ENCODE data around the gene SFTA2.

DNA sequence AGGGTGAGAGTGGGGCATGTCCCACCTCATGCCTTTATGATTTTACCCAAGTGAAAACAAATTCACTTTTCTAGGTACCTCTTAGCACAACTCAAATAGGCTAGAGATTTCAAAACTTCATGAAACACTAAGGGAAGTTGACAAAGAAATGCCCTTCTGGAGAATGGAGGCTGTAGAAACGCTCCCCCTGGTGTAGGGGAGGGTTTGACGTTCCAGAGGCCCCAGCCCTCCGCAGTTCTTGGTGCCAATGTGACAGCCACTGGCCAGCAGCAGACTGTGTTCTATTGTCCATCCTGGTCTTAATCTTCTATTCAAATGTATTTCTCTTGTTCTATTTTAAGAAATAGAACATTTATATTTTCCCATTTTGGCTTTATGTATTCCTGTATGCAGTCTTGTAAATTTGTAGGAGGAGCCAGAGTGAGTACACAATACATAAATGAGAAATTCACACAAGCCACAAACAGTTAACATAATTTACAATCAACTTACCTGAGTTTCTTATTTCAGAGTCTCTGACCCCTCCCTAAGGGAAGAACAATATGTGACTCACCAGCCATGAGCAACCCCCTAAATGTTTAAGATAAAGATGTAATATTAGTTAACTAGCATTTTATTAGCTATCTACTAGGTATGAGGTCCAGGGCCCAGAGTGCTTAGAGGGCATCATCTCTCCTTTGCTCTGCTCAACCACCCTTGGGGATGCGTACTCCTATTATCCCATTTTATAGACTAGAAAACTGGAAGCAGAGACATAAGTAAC lies 42.7 kb upstream of the SFTA2 start:
- TF ChIP-seq POLR2A (IDR thresholded peaks at IDR 0.05), result no peak
- TF ChIP-seq, protein P1, sequence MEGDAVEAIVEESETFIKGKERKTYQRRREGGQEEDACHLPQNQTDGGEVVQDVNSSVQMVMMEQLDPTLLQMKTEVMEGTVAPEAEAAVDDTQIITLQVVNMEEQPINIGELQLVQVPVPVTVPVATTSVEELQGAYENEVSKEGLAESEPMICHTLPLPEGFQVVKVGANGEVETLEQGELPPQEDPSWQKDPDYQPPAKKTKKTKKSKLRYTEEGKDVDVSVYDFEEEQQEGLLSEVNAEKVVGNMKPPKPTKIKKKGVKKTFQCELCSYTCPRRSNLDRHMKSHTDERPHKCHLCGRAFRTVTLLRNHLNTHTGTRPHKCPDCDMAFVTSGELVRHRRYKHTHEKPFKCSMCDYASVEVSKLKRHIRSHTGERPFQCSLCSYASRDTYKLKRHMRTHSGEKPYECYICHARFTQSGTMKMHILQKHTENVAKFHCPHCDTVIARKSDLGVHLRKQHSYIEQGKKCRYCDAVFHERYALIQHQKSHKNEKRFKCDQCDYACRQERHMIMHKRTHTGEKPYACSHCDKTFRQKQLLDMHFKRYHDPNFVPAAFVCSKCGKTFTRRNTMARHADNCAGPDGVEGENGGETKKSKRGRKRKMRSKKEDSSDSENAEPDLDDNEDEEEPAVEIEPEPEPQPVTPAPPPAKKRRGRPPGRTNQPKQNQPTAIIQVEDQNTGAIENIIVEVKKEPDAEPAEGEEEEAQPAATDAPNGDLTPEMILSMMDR (IDR thresholded peaks at IDR 0.05), result no peak
